Mononuclear cell (primary cell): Measurements from ENCODE around the gene LRRC8C. TPM values are rescaled to one million over a fixed set of nuclear protein-coding genes. Genes with fewer than 3 reads are reported as not detected.

Experiments used
- H3K27me3 ChIP-seq: 2 replicates; pipeline ENCODE4 v1.6.0; 2011; ENCODE audit warnings: low read length, control low read depth; ENCODE audit not compliant: insufficient read depth
- H3K4me1 ChIP-seq: 2 replicates; pipeline ENCODE4 v1.5.1; 2011; ENCODE audit warnings: mild to moderate bottlenecking, low read length, control low read depth; ENCODE audit not compliant: insufficient read depth
- H3K4me3 ChIP-seq: 2 replicates; pipeline ENCODE4 v1.5.1; 2011; ENCODE audit warnings: mild to moderate bottlenecking, low read length, moderate library complexity
- H3K9me3 ChIP-seq: 2 replicates; pipeline ENCODE4 v1.5.1; 2011; ENCODE audit warnings: low read depth, mild to moderate bottlenecking, control low read depth, low read length
- total RNA-seq: library from RNA; depleted of rRNA; stranded (reverse); fragments of >200 nt; gene quantifications from one replicate; pipeline ENCODE4 v1.2.3, GENCODE V29; 2012

LRRC8C gene
- total RNA-seq, 1 donor: 46.0 TPM

GRCh38 chr1:89732206-89732605 lies 99.3 kb downstream of the LRRC8C start:
- H3K4me1 ChIP-seq: peaks cover 14% of the 10 kb centered on the region
- no peaks in the 10 kb centered on the region for H3K9me3 ChIP-seq
- no peak overlapping the region for H3K4me3 ChIP-seq
- H3K27me3 ChIP-seq: no peaks in the 10 kb centered on the region

- no peaks in the 10 kb centered on the region for H3K27me3 ChIP-seq
- H3K4me3 ChIP-seq: no peak overlapping the region
- H3K9me3 ChIP-seq: no peaks in the 10 kb centered on the region
- peaks cover 14% of the 10 kb centered on the region for H3K4me1 ChIP-seq
These were observed 99.8 kb downstream of the LRRC8C start for GRCh38 chr1:89732643-89733222.

GRCh38 chr1:89733748-89734147 lies 100.8 kb downstream of the LRRC8C start:
- H3K4me1 ChIP-seq: peaks cover 9% of the 10 kb centered on the region
- H3K9me3 ChIP-seq: no peaks in the 10 kb centered on the region
- no peak overlapping the region for H3K4me3 ChIP-seq
- no peaks in the 10 kb centered on the region for H3K27me3 ChIP-seq

GRCh38 chr1:89734442-89734841 lies 101.5 kb downstream of the LRRC8C start:
- Histone ChIP-seq H3K4me1 (peaks cover 13% of the 10 kb centered on the region), H3K27me3 (no peaks in the 10 kb centered on the region), H3K9me3 (no peaks in the 10 kb centered on the region), H3K4me3 (no peak overlapping the region)

- Histone ChIP-seq H3K4me1 (peaks cover 19% of the 10 kb centered on the region), H3K9me3 (no peaks in the 10 kb centered on the region), H3K27me3 (no peaks in the 10 kb centered on the region), H3K4me3 (no peak overlapping the region)
These were observed 102.6 kb downstream of the LRRC8C start for GRCh38 chr1:89735479-89735878.

GRCh38 chr1:89736937-89737733 lies 104.2 kb downstream of the LRRC8C start:
- Histone ChIP-seq H3K9me3 (no peaks in the 10 kb centered on the region), H3K4me3 (no peak overlapping the region), H3K27me3 (no peaks in the 10 kb centered on the region), H3K4me1 (peaks cover 10% of the 10 kb centered on the region)

- H3K9me3 ChIP-seq: no peaks in the 10 kb centered on the region
These were observed 105.1 kb downstream of the LRRC8C start for GRCh38 chr1:89737985-89738510.

GRCh38 chr1:89739013-89739843 lies 106.3 kb downstream of the LRRC8C start:
- Histone ChIP-seq H3K4me3 (no peak overlapping the region), H3K9me3 (no peaks in the 10 kb centered on the region), H3K27me3 (no peaks in the 10 kb centered on the region), H3K4me1 (peaks cover 10% of the 10 kb centered on the region)

More at GRCh38 chr1:89737985-89738510, 105.1 kb downstream of the LRRC8C start:
- H3K27me3 ChIP-seq: no peaks in the 10 kb centered on the region
- no peak overlapping the region for H3K4me3 ChIP-seq
- peaks cover 10% of the 10 kb centered on the region for H3K4me1 ChIP-seq

- peaks cover 10% of the 10 kb centered on the region for H3K4me1 ChIP-seq
- H3K27me3 ChIP-seq: no peaks in the 10 kb centered on the region
- H3K4me3 ChIP-seq: no peak overlapping the region
- no peaks in the 10 kb centered on the region for H3K9me3 ChIP-seq
These were observed 106.9 kb downstream of the LRRC8C start for GRCh38 chr1:89739844-89740216.

GRCh38 chr1:89743788-89744187 lies 110.9 kb downstream of the LRRC8C start:
- Histone ChIP-seq H3K9me3 (no peaks in the 10 kb centered on the region), H3K4me3 (no peak overlapping the region), H3K4me1 (peaks cover 10% of the 10 kb centered on the region), H3K27me3 (no peaks in the 10 kb centered on the region)

- Histone ChIP-seq H3K4me1 (no peaks in the 10 kb centered on the region), H3K4me3 (no peak overlapping the region), H3K27me3 (no peaks in the 10 kb centered on the region), H3K9me3 (no peaks in the 10 kb centered on the region)
These were observed 113.7 kb downstream of the LRRC8C start for GRCh38 chr1:89746424-89747149.

GRCh38 chr1:89753761-89754160 lies 120.8 kb downstream of the LRRC8C start:
- H3K4me1 ChIP-seq: peaks cover 56% of the 10 kb centered on the region
- no peak overlapping the region for H3K4me3 ChIP-seq
- H3K27me3 ChIP-seq: no peaks in the 10 kb centered on the region
- H3K9me3 ChIP-seq: no peaks in the 10 kb centered on the region

- Histone ChIP-seq H3K9me3 (no peaks in the 10 kb centered on the region), H3K27me3 (no peaks in the 10 kb centered on the region), H3K4me1 (peaks cover 64% of the 10 kb centered on the region), H3K4me3 (no peak overlapping the region)
These were observed 121.6 kb downstream of the LRRC8C start for GRCh38 chr1:89754518-89754917.

- Histone ChIP-seq H3K9me3 (no peaks in the 10 kb centered on the region), H3K4me3 (no peak overlapping the region), H3K4me1 (peaks cover 72% of the 10 kb centered on the region), H3K27me3 (no peaks in the 10 kb centered on the region)
These were observed 122.7 kb downstream of the LRRC8C start for GRCh38 chr1:89755591-89755990.
